GM10266 (cell line): ENCODE measurements around the gene MEDAG.

Source experiments
- DNase-seq: peaks from one replicate; pipeline ENCODE4 v3.0.0; 2012; ENCODE audit errors: extremely low spot score
- CTCF ChIP-seq: IDR thresholded peaks from 2 replicates; pipeline ENCODE4 v1.5.1; 2012; ENCODE audit warnings: mild to moderate bottlenecking, low read depth; ENCODE audit not compliant: control insufficient read depth, insufficient read depth; ENCODE audit errors: missing control alignments

MEDAG gene

DNA sequence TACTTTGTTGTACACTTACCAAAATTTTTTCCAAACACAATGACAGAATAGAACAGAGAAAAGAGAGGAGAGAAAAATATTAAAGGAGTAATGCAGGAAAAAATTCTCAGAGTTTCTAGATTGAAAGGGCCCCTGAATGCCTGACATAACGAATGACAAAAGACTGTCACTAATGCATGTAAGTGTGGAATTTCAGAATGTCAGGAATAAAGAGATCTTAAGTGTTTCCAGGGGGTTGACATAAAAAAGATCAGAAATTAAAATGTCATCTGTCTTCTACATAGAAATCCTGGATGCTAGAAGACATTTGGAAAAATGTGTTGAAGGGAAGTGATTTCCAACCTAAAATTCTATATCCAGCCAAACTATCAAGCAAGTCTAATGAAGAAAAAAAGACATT lies 53.6 kb downstream of the MEDAG start:
- TF ChIP-seq CTCF, result no peak
- no peak for DNase-seq

DNA sequence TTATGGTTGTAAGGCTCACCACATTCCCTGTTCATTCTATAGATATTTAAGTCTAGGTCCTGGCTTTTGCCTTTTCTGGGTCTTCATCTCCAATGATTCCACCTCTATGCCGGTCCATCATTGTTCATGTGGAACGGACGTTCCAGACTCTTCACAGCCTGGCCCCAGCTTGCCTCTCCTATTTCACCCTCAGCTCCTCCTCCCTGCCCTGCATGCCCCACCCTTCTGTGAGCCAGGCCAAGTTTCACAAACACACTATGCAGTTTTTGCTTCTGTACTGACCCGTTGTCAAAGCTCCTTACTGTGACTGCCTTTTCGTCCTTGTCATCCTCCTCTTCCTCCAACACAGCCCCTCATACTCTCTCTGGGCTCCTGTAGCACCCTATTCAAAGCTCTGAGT lies 57.7 kb downstream of the MEDAG start:
- no peak for DNase-seq
- no peak for TF ChIP-seq CTCF

GRCh38 chr13:30965380-30965779 lies 59.3 kb downstream of the MEDAG start:
- no peak for TF ChIP-seq CTCF
- no peak for DNase-seq

GRCh38 chr13:30966101-30966500 lies 60.0 kb downstream of the MEDAG start:
- no peak for TF ChIP-seq CTCF
- no peak for DNase-seq

- DNase-seq, result no peak
- TF ChIP-seq CTCF, result no peak
These were observed 62.8 kb downstream of the MEDAG start for GRCh38 chr13:30968846-30969245.

DNA sequence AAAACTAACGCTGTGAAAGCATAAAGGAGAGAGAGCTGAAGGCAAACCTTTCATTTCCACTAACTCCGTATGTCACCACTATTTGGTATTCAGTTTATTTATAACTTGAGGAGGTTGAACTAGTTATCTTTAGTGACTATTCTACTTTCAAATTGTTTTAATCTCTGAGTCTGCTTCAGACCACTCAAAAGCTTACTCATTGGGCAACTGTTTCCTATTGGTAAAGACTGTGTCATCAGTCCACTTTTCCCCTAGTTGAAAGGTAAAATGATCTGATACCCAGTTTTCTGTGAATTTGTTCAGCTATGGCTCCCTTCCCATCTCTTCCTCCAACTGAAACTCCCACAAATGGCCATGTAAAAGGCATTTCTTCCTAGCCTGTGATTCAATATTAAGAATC lies 65.5 kb downstream of the MEDAG start:
- TF ChIP-seq CTCF, result no peak

GRCh38 chr13:30972888-30973377 lies 66.9 kb downstream of the MEDAG start:
- DNase-seq, result no peak
- TF ChIP-seq CTCF, result no peak

More for the DNA sequence above, 65.5 kb downstream of the MEDAG start:
- no peak for DNase-seq

DNA sequence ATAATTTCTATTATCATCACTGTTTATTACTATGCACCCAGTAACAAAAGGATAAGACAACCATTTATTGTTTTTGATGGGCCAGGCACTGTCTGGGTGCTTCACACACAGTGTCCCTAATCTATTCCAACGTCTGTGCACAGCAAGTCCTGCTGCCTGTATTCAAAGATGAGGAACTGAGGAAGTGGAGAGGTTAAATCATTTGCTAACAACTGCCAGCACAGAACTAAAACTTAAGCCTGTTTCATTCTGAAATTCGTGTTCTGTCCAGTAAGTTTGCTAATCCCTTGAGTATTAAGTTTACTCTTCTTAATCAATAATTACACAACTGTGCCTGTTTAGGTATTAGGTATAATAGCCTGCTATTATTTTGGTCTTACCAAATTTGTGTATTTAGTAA lies 68.3 kb downstream of the MEDAG start:
- DNase-seq, result no peak
- no peak for TF ChIP-seq CTCF
